IMR-90 (cell line): ENCODE results near the gene CERS6. TPM values are rescaled to one million over a fixed set of nuclear protein-coding genes. Genes with fewer than 3 reads are reported as not detected.

Experiments
- ATAC-seq: fragments of 200-7000 bp; cut with Tn5 transposase; 2 replicates; pipeline ENCODE4 v1.9.1; 2020; ENCODE audit warnings: low read depth, mild to moderate bottlenecking, moderate library complexity
- BruUV-seq: library from RNA; stranded (reverse); fragments of 400-500 nt; replicated peaks from 2 replicates; lab custom pipeline; 2021; lab: Mats Ljungman, UMichigan
- CTCF ChIA-PET: fragments of 300-600 bp; formaldehyde crosslinking; extraction: SDS; loops from one replicate; lab custom pipeline; 2021; ENCODE audit warnings: antibody characterized with exemption; lab: Yijun Ruan, JAX
- POLR2A ChIA-PET: fragments of 300-600 bp; sonication (Branson Sonifier 250); formaldehyde crosslinking; loops from one replicate; lab custom pipeline; 2022; ENCODE audit warnings: antibody characterized with exemption; ENCODE audit not compliant: unreplicated experiment; lab: Charles Lee
- DNase-seq: peaks from one replicate; pipeline ENCODE4 v3.0.0; 2013
- H2AFZ ChIP-seq: replicated peaks from 2 replicates; pipeline ENCODE3; 2013; ENCODE audit warnings: low read length, mild to moderate bottlenecking; ENCODE audit not compliant: poor library complexity
- H2AK5ac ChIP-seq: 2 replicates; pipeline ENCODE4 v1.6.1; 2013; ENCODE audit warnings: low read depth, low read length, inconsistent platforms
- H2AK9ac ChIP-seq: replicated peaks from 2 replicates; pipeline ENCODE3; 2013; ENCODE audit warnings: mild to moderate bottlenecking, low read depth, low read length, moderate library complexity; ENCODE audit not compliant: poor library complexity
- H2BK120ac ChIP-seq: 2 replicates; pipeline ENCODE4 v1.6.1; 2013; ENCODE audit warnings: low read depth, low read length, inconsistent platforms
- H2BK15ac ChIP-seq: 3 replicates; pipeline ENCODE4 v1.6.1; 2013; ENCODE audit warnings: low read depth, low read length, inconsistent platforms
- H2BK20ac ChIP-seq: 2 replicates; pipeline ENCODE4 v1.6.1; 2013; ENCODE audit warnings: low read depth, mild to moderate bottlenecking, inconsistent platforms, low read length, moderate library complexity
- H2BK5ac ChIP-seq: 2 replicates; pipeline ENCODE4 v1.6.1; 2013; ENCODE audit warnings: mild to moderate bottlenecking, low read depth, low read length, inconsistent platforms; ENCODE audit not compliant: poor library complexity, severe bottlenecking
- H3K14ac ChIP-seq: replicated peaks from 2 replicates; pipeline ENCODE4 v1.6.1; 2013; ENCODE audit warnings: low read depth, low read length, inconsistent platforms
- H3K18ac ChIP-seq: 2 replicates; pipeline ENCODE4 v1.6.1; 2013; ENCODE audit warnings: low read depth, low read length, control low read depth
- H3K23ac ChIP-seq: 2 replicates; pipeline ENCODE4 v1.6.1; 2013; ENCODE audit warnings: low read depth, low read length, inconsistent platforms
- H3K27ac ChIP-seq: 2 replicates; pipeline ENCODE4 v1.5.1; 2013; ENCODE audit warnings: mild to moderate bottlenecking, control low read depth, low read length; ENCODE audit not compliant: insufficient read depth
- H3K27me3 ChIP-seq: 2 replicates; pipeline ENCODE4 v1.6.1; 2013; ENCODE audit warnings: low read length; ENCODE audit not compliant: control insufficient read depth, insufficient read depth
- H3K36me3 ChIP-seq: 2 replicates; pipeline ENCODE4 v1.6.1; 2013; ENCODE audit warnings: low read length, mixed read lengths; ENCODE audit not compliant: control insufficient read depth, insufficient read depth
- H3K4ac ChIP-seq: 2 replicates; pipeline ENCODE4 v1.6.1; 2013; ENCODE audit warnings: low read depth, low read length, inconsistent platforms
- H3K4me1 ChIP-seq: 2 replicates; pipeline ENCODE4 v1.6.1; 2013; ENCODE audit warnings: low read length, mixed read lengths; ENCODE audit not compliant: control insufficient read depth, insufficient read depth
- H3K4me2 ChIP-seq: 2 replicates; pipeline ENCODE4 v1.6.1; 2013; ENCODE audit warnings: low read depth, mild to moderate bottlenecking, control low read depth, low read length, moderate library complexity
- H3K4me3 ChIP-seq: 2 replicates; pipeline ENCODE4 v1.5.1; 2013; ENCODE audit warnings: low read depth, mild to moderate bottlenecking, control low read depth, low read length, moderate library complexity; ENCODE audit not compliant: insufficient read depth
- H3K56ac ChIP-seq: 2 replicates; pipeline ENCODE4 v1.6.1; 2013; ENCODE audit warnings: low read length, inconsistent platforms; ENCODE audit not compliant: insufficient read depth; ENCODE audit errors: extremely low read depth
- H3K79me1 ChIP-seq, 2 experiments: 2 replicates each; pipeline ENCODE4 v1.6.1; 2013; ENCODE audit warnings: low read length in 2 of 2, inconsistent platforms in 1 of 2, low read depth in 1 of 2
- H3K9ac ChIP-seq: 2 replicates; pipeline ENCODE4 v1.6.1; 2013; ENCODE audit warnings: low read depth, low read length, control low read depth
- H3K9me1 ChIP-seq: 2 replicates; pipeline ENCODE4 v1.6.1; 2013; ENCODE audit warnings: low read length, inconsistent platforms; ENCODE audit not compliant: insufficient read depth
- H3K9me3 ChIP-seq: 2 replicates; pipeline ENCODE4 v1.6.1; 2013; ENCODE audit warnings: low read length; ENCODE audit not compliant: control insufficient read depth, insufficient read depth
- H4K20me1 ChIP-seq: 2 replicates; pipeline ENCODE4 v1.6.1; 2013; ENCODE audit warnings: low read length, inconsistent platforms; ENCODE audit not compliant: insufficient read depth
- H4K5ac ChIP-seq: 2 replicates; pipeline ENCODE4 v1.6.1; 2013; ENCODE audit warnings: mild to moderate bottlenecking, low read depth, low read length, control low read depth
- H4K8ac ChIP-seq, 2 experiments: 2 replicates each; pipeline ENCODE4 v1.6.1; 2013; ENCODE audit warnings: low read depth in 2 of 2, low read length in 2 of 2, control low read depth in 1 of 2, inconsistent platforms in 1 of 2
- H4K91ac ChIP-seq: 2 replicates; pipeline ENCODE4 v1.6.1; 2013; ENCODE audit warnings: low read depth, low read length, inconsistent platforms; ENCODE audit not compliant: insufficient read depth
- CHD1 ChIP-seq: IDR thresholded peaks from 2 replicates; pipeline ENCODE4 v1.6.1; 2012; ENCODE audit warnings: low read depth, low read length, improper control_type of control experiment
- MAFK ChIP-seq: IDR thresholded peaks from 2 replicates; pipeline ENCODE4 v1.6.1; 2012; ENCODE audit warnings: low read depth, low read length, improper control_type of control experiment
- NFE2L2 ChIP-seq: fragments of 150-350 bp; IDR thresholded peaks from 2 replicates; pipeline ENCODE4 v1.6.1; 2016; ENCODE audit warnings: low read depth, mild to moderate bottlenecking, low read length
- RAD21 ChIP-seq: IDR thresholded peaks from 2 replicates; pipeline ENCODE4 v1.6.1; 2012; ENCODE audit warnings: low read length, improper control_type of control experiment
- RFX5 ChIP-seq: IDR thresholded peaks from 2 replicates; pipeline ENCODE4 v1.8.0; 2012; ENCODE audit warnings: low read depth, mild to moderate bottlenecking, low read length, moderate library complexity
- WGBS, 2 experiments: methylation state at CpG; one replicate each; pipeline versions ENCODE4 v1.1.5 to v1.1.7; 2013; ENCODE audit warnings: missing lambda C conversion rate in 2 of 2; ENCODE audit not compliant: insufficient read length in 1 of 2; ENCODE audit errors: extremely low coverage in 2 of 2; 5-methylcytosine and 5-hydroxymethylcytosine counted together
- dilution Hi-C: fragments of 300-500 bp; cut with HindIII; formaldehyde crosslinking; loops from one replicate; pipeline ENCODE4 v1.14.3; 2018; ENCODE audit warnings: low sequenced_read_pairs; ENCODE audit not compliant: unreplicated experiment
- in situ Hi-C: fragments of 300-500 bp; cut with MboI; formaldehyde crosslinking; loops from 3 replicates; pipeline ENCODE4 v1.14.3; 2019; ENCODE audit warnings: low sequenced_read_pairs, inconsistent platforms, mixed read lengths
- intact Hi-C: fragments of 100-400 bp; cut with micrococcal nuclease; formaldehyde crosslinking; loops from 2 replicates; pipeline ENCODE4 v1.10.0; 2022
- polyA plus RNA-seq, 3 experiments: library from polyadenylated mRNA; depleted of rRNA; stranded (reverse); fragments of >200 nt; gene quantifications; 2 replicates each; pipeline ENCODE4 v1.2.3, GENCODE V29; 2012; ENCODE audit warnings: low replicate concordance in 1 of 3
- total RNA-seq: library from RNA; depleted of rRNA; stranded (reverse); fragments of >200 nt; gene quantifications from 2 replicates; pipeline ENCODE4 v1.2.3, GENCODE V29; 2012
- TF ChIP-seq, protein P1 (sequence below): fragments of 150-350 bp; IDR thresholded peaks from 2 replicates; pipeline ENCODE4 v1.6.1; 2017; ENCODE audit warnings: mild to moderate bottlenecking, antibody characterized with exemption, low read length, low read depth

CERS6 gene
- total and polyA plus RNA-seq, 2 of the 4 experiments (the other 2 are of a cell fraction), result 2.1 to 5.7 TPM

GRCh38 chr2:168601741-168602140 is 145.7 kb downstream of the CERS6 start:
- dilution Hi-C loops (no loop called here), intact Hi-C loops (no loop called here), in situ Hi-C loops (no loop called here)
- no peak for DNase-seq
- H4K20me1 ChIP-seq, result no peaks in the 10 kb centered on the region
- H3K9me1 ChIP-seq, result no peaks in the 10 kb centered on the region
- ATAC-seq, result no peak
- H2BK5ac ChIP-seq, result no peak overlapping the region
- ChIA-PET CTCF (no interaction called here), POLR2A (no interaction called here)
- H4K8ac ChIP-seq, result no peak overlapping the region
- no peak overlapping the region for H2AK5ac ChIP-seq
- no peaks in the 10 kb centered on the region for H3K36me3 ChIP-seq
- no peak overlapping the region for H3K14ac ChIP-seq
- no peak overlapping the region for H2AFZ ChIP-seq
- no TSS peak for BruUV-seq
- H3K79me1 ChIP-seq, result no peaks in the 10 kb centered on the region
- no peak overlapping the region for H3K9ac ChIP-seq
- no peak overlapping the region for H4K5ac ChIP-seq
- H2AK9ac ChIP-seq, result no peak overlapping the region
- no peak overlapping the region for H2BK120ac ChIP-seq
- no peak overlapping the region for H3K4me2 ChIP-seq
- H3K4ac ChIP-seq, result no peak overlapping the region
- H2BK20ac ChIP-seq, result no peak overlapping the region
- H3K9me3 ChIP-seq, result peaks cover 3% of the 10 kb centered on the region; the same call in 1 of the 2 replicates
- no peak overlapping the region for H3K56ac ChIP-seq
- H3K23ac ChIP-seq, result no peak overlapping the region
- H3K4me1 ChIP-seq, result no peaks in the 10 kb centered on the region
- no peaks in the 10 kb centered on the region for H3K27me3 ChIP-seq
- TF ChIP-seq RFX5 (no peak), CHD1 (no peak), MAFK (no peak), RAD21 (no peak), NFE2L2 (no peak)
- TF ChIP-seq, protein P1, sequence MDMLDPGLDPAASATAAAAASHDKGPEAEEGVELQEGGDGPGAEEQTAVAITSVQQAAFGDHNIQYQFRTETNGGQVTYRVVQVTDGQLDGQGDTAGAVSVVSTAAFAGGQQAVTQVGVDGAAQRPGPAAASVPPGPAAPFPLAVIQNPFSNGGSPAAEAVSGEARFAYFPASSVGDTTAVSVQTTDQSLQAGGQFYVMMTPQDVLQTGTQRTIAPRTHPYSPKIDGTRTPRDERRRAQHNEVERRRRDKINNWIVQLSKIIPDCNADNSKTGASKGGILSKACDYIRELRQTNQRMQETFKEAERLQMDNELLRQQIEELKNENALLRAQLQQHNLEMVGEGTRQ, result no peak
- WGBS, 2 experiments, result no CpG with 5 or more reads among the region's 3 CpGs
- H4K91ac ChIP-seq, result no peak overlapping the region
- no peak overlapping the region for H3K18ac ChIP-seq
- no peak overlapping the region for H3K27ac ChIP-seq
- no peak overlapping the region for H2BK15ac ChIP-seq
- H3K4me3 ChIP-seq, result no peak overlapping the region
